NCI-H446 (cell line): Measurements from ENCODE around the gene SLC26A1.
"Not testable (repeated sequence)": the region's sequence is repeated elsewhere in the genome, so short reads cannot be mapped to it uniquely, and the experiment has no call there.

Source experiments
- DNase-seq, 2 experiments: peaks; one replicate each; lab custom pipeline; 2025; lab: John Stamatoyannopoulos, UW

SLC26A1 gene

DNA sequence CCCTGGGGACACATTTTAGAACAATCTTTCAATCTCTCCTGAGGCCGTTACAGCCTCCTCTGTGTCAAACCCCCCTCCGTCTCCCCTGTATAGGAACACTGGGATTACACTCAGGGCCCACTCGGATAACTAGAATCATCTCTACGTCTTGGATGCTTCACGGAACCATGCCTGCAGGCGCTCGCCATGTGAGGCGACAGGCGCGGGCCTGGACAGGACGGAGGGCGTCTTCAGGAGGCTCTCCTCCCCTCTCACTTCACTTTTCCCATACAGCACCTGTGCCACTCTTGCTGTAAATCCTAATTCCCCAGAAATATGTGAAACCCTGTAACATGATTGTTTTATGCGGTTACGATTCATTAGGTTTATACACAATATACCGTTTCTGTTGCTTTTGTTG lies 10.4 kb downstream of the SLC26A1 start:
- no peak for DNase-seq

DNA sequence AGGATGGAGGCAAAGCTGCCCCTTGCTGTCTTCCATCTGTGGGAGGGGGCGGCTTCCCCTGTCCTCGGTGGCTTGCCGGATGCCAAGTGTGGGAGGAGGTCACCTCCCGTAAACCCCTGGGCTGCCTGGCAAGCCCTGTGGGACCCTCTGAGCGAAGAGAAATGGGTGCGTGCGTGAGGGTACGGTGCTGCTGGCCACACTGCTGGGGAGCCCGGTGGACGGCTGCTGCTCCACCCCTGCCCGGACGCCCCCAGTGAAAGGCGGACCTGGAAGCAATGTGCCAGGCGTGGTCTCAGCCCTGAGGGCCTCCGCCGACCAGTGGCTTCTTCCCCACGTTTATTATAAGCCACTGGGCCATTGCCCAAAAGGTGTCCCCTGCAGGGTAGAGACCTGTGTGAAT lies 10.9 kb downstream of the SLC26A1 start:
- DNase-seq = no peak

DNA sequence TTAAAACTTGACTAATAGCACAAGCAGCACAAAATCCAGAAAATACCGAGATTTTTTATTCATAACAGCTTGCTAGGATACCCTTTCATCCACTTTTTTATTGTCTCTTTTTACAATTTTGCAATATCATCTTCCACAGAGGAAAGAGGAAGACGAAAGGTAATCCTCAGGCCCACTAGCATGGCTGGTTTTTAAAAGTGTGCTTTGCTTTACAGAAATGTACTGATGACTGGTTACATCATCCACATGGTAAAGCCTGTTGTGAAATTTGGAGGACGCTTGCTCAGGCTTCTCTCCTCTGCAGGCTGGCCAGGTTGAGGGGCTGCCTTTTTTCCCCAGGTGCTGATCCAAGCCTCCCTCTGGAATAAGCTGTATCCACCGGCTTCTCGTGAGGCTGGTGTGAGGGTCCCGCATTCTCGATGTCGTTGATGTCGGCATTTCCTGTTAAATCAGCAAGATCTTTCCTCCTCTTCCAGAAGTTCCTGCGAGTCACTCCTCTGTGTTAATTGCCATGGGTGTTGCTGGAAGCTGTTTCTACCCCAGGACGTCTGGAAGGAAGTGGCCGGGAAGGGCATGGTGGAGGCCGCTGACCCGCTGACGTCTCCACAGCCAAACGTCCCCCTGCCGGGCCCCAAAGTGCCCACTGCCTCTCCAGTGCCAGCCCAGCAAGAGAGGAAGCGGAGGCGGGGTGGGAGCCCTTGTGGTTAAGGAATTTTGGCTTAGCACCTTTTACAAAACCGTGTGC lies 14.1 kb downstream of the SLC26A1 start:
- DNase-seq = no peak

DNA sequence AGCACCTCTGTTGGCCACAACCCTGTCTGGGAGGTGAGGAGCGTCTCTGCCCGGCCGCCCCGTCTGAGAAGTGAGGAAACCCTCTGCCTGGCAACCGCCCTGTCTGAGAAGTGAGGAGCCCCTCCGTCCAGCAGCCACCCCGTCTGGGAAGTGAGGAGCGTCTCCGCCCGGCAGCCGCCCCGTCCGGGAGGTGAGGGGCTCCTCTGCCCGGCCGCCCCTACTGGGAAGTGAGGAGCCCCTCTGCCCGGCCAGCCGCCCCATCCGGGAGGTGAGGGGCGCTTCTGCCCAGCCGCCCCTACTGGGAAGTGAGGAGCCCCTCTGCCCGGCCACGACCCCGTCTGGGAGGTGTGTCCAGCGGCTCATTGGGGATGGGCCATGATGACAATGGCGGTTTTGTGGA lies 17.2 kb downstream of the SLC26A1 start:
- DNase-seq = not testable (repeated sequence)

DNA sequence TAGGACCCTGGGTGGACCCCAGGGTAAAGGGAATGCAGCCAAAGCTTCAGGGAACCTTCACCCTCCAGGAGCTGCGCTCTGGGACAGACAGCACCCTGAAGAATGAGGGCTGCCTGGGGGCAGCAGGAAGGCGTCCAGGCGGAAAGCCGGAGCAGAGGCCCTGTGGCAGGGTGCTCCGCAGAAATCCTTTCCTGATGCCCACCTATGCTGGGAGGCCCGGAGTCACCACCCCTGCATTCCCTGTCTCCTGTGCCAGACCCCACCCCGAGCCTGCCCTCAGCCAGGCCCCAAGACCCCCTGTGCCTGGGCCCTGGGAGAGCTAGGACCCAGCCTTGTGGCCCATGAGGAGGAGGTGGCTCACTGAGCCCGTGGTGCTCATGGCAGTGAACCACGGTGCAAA lies 18.5 kb downstream of the SLC26A1 start:
- DNase-seq = no peak

DNA sequence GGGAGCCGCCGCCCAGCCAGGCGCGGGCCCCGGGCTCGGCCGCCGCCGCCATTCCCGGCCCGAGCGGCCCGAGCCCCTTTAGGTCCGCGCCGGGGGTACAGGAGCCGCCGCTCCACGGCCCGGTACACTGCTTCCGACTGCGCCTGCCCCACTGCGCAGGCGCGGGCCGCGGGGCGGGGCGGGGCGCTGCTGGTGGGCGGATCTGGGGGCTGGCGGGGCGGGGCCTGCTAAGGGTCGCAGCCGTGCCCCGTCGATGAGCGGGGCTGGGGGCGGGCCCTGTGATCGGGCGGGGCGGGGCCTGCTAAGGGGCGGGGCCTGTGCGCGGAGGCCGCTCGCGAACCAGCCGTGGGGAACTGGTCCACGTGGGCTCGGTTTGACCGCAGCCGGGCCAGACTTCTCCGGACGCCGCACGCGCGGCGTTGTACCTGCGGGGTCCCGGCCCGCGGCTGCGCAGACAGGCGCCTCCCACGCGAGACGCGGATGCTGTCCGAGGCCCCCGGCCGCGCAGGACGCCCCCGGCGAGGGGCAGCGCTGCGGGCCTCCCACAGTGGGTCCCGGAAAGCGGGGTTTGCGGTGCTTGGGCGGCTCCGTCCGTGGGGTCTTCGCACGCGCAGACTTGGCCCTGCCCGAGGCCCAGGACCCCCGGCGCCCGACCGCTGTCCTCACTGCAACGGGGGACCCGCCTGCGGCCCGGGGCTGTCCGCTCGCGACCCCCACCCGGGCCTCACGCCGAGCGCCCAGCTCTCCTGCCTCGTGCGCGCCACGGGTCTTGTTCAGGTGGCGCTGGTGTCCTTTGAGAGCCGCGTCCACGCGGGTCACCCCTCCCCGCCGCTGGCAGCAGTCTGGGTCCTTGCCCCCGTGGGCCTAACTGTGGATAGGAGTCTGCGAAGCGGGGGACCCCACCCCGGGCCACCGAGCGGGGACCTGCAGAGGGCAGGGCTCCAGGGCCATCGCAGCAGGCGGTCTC lies 19.5 kb downstream of the SLC26A1 start, which contains the start of gene DGKQ:
DGKQ (minus strand) TSS at position 139 of the 967 bp plus-strand sequence; CDS start at position 52, 87 bp downstream.
- DNase-seq = peak in 1 of 2 experiments; percentile 76

DNA sequence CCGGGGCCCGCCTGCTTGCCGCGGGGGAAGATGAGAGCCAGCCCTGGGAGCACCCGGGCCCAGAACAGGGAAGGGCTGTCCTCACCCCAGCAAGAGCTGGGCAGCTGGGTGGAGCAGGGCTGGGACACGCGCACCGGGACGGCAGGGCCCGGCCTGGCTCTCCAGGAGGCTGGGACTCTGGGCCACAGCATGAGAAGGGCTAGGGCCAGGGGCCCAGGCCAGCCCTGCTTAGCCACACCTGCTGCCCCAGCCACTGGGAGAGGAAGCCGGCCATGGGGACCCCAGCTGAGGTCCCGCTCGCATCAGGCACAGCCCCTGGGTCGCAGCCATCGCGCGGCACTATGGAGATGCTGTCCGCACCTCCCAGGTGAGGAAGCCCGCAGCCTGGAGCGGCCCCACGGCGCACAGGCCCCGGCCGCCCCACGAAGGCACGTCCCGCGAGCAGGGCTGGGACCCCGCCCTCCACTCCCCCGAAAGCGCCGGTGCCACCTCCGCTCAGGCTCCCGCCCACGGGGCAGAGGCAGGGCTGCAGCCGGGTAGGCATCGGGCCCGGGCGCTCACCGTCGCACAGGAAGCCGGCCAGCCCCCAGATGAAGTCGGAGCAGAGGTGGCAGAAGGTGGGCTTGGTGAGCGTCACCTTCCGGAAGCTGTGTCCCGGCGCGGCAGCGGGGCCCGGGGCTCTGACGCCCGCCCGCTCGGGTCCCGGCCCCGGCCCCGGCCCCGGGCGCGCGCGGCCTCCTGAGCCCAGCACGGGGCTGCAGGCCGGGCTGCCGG lies 20.4 kb downstream of the SLC26A1 start:
- peak in 1 of 2 experiments; percentile 29 for DNase-seq

DNA sequence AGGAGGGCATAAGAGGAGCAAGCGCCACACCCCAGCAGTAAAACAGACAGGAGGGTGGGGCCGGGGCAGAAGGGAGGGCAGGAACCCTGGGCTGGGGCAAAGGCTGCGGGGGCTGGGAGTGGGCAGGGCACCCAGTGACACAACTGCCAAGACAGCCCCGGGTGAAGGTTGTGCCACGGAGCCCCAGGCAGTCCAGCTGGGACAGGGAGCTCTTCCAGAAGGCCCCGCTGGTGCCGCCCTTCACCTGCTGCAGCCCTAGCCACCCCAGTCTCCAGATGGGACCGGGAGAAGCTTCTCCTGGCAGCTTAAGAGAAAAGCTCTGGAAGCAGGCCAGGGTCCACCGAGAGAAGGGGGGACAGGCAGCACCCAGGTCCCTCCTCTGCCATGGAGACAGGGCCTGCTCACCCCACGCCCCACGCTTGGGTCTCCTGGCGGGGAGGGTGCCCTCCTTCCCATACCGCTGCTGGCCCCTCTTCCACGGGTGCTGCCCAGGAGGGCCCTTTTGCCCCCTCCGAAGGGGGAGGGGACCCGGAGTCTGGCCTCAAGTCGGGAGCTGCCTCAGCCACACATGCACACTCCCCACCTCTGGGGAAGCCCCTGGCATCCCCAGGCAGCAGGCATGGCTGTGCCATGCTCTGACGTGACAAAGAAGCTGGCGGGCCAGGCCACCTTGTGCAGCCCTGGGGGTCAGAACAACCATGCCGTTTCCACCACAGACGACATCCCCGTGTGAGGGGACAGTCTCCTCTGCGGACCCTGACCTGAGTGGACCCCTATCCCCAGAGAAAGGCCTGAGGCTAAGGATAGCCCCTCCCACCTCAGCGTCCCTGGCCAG lies 21.3 kb downstream of the SLC26A1 start:
- DNase-seq = no peak

DNA sequence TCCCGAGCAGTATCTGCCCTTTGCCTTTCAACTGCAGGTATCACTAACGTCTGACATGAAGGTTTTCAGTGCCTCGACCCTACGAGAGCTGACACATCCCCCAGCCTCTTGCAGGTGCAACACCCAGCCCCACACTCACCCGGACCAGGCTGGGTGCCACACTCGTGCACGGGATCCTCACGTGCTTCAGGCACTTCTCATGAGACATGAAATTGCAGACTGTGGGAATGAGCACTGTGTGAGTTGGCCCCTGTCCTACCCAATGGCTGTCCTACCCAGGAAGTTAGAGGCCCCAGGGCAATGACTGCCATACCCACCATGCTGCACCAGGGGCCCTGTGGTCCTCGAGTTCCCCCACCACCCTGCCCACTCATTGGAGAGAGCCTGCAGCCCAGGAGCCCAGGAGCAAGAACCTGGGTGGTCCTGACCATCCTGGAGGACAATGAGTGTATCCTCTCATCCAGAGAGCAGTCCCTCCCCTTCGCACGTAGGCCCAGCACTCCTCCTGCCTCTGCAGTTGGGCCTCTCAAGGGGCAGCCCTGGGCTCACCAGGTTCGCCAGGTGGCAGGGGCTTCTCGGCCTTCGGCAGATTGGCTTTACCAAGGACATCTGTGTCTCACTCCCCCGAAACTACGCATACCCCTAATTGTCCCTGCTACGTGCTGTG lies 22.2 kb downstream of the SLC26A1 start:
- DNase-seq = no peak

DNA sequence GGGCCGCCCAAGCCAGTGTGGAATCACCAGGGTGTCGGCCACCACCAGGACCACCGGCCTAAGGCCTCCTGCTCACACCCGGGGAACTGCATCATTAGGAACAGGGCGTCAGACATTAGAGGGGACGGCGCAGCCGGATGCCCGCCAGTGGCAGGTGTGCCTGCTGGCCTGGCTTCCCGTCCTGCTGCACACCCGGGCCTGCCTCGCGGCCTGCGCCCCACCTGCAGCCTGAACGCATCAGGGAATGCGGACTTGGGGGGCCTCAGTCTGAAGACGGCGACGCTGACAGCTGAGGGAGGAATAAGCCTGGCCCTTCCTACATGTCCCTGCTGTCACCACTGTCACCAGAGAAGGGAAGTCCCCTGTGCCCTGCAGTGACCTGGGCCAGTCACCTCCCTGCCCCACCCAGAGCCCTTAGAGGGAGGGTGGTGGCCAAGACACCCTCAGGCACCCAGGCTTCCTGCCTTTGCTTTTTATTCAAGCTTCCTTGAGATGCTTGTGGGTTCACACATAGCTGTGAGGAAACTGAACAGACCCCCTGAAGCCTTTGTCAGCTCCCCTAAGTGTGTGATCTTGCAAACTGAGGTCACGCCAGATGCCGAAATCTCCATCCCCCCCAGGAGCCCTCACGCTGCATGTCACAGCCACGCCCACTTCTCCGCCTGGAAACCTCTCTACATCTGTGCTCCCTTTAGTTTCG lies 23.0 kb downstream of the SLC26A1 start:
- DNase-seq = no peak

DNA sequence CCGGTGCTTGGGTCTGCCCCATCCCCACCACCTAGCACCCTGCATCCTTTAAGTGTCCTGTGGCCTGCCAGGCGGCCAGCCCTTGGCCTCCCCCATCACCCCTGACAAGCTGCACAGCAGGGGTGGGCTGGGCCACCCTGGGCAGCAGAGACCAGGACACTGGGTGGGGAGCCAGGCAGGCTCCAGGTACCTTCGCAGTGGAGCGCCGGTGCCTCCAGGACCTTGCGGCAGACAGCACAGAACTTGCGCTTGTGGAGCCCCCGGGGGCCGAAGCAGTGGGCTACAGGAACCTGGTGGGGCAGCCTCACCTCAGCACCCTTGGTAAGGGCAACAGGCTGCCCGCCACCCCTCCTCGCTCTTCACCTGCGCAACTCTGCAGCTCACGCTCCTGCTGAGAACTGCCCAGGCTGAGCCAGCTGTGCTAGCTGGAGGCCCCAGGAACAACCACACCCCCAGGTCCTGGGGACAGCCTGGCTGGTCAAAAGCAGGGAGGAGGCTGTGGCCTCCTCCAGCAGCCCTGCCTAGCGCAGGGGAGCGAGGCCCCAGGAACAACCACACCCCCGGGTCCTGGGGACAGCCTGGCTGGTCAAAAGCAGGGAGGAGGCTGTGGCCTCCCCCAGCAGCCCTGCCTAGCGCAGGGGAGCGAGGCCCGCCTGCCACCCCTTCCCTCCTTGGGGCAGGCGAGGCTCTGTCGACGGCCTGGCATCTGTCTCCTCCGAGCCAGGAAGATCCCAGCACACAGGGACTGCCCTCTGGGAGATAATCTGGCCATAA lies 24.4 kb downstream of the SLC26A1 start:
- DNase-seq = no peak

DNA sequence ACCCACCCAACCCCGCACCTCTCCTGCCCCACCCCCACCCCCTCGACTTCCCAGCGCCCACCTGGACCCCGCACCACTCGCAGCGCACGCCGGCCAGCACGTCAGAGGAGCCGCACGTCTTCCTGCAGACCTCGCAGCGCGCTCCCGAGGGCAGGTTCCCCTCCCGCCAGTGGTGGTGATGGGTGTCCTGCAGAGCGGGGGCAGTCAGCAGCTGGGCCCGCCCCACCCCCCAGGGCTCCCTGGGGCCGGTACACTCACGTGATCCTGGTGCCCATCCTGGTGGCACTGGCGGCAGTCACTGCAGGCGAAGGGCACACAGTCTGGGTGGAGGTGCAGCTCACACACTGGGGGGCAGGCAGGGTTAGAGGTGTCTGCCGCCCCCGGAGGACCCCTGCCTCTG lies 25.0 kb downstream of the SLC26A1 start:
- DNase-seq = no peak

DNA sequence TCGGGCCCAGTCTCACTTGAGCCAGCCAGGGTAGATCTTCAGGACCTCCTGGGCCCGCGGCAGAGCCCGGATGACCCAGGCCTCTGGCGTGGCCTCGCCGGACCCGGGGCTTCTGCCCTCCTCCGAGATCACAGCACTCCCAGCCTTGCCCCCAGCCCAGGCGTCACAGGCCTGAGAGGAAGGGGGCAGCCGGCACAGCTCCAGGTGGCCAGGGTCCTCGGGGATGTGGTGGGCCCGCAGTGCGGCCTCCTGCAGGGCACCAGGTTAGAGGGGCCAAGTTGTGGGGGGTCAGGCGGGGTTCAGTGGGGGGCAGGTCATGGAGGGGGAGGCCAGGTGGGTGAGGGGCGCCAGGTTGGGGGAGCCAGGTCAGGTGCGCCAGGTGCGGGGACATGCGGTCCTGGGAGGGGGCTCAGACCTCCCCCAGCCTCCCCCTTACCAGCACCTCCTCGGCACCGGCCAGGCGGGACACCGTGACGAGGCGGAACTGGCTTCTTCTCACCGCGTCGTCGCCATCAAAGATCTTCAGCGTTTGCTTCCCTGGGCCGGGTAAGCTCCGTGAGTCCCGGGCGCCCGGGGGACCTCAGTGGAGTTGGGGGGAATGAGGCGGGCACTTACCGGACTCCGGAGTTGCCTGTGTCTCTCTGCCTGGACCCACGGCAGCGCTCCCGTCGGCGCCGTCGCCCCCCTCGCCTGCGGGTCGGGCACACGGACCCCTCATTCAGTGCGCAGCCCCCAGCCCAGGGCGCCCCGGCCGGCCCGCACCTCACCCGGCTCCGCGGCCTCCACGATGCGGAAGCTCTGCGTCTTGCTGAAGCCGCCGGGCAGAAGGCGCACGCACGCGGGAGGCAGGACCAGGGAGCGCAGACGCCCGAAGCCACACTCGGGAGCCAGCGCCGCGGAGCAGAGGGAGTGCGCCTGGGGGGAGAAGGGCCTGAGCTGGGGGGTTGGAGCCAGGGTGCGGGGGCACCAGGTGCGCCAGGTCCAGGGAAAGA lies 25.8 kb downstream of the SLC26A1 start:
- DNase-seq = no peak

DNA sequence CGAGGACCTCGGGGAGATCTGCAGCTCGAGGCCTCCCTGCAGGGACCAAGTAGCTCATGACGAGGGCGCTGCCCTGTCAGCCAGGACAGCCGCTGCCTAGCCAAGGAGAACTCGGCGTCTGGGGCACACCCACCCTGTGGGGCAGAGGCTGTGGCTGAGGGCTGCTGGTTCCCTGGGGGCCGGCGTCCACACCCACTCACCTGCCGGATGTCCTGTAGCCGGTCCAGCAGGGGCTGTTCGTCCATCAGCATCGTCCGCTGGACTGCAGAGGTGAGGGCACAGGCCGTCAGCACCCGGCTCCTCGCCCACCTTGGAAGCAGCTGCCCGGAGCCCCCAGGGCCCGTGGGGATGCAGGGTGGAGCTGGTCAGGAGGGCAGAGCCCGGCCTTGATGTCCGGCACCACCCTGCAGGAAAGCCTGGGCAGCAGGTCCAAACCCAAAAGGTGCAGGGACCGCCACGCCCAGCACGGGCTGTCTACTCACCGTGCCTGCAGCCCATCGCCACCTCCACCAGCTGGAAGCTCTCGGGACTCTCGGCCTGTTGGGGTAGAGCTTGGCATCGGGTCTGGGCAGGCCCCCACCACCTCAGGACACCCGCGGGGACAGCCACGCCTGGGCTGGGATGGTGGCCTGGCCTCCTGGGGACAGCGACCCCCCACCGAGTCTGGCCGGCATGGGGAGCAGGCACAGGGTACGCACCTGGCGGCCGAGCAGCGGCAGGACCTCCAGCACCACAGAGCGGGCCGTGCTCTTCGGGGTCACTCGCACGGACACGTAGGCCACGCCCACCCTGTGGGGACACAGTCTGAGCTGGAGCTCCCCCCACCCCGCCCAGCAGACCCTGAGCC lies 26.7 kb downstream of the SLC26A1 start:
- no peak for DNase-seq

DNA sequence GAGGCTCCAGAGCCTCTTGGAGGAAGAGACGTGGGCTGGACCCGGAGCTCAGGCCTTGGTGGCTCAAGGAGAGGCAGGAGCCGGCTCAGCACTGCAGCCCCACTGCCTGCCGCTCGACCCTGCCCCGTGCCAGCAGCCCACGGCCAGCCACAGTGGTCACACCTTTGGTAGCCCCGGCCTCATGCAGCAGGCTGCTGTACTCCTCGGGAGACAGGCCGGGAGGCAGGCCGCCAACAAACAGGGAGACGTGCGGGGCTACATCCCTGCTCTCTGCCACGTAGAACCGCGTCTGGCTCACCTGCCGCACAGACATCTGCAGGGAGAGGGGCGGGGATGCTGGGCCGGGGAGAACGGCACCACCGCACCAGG lies 27.5 kb downstream of the SLC26A1 start:
- no peak for DNase-seq

DNA sequence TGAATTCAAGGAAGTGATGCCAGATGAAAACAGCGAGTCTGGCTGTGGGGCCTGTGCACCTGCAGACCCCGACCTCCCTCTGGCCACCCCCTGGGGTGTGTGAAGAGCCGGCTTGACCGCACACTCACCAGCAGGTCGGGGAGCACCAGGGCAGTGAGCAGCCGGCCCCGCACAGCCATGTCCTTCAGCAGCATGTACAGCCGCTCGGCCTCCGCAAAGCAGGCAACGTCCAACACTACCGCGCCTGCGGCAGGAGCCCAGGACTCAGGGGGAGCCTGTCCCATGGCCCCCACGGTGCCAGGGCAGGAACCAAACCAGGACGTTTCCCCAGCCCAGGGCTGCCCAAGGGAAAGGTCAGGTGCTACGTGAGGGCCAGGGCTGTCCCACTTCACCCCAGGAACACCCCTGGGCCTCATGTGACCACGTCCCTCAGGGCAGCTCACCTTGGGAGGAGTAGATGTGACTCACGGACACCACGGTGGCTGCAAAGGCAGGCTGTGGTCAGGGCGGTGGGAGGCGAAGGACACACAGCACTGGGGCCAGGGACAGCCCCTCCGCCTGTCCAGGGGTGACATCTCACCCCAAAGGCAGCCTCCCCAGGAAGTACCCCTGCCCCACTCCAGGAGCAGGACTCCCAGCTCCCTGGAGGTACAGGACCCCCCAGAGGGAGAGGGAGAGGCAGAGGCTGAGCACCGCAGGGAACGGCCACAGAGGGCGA lies 28.0 kb downstream of the SLC26A1 start:
- no peak for DNase-seq
